KOPT-K1 (cell line): ENCODE results near the gene ANTXR1.

Experiments
- H3K27ac ChIP-seq: fragments of 200-600 bp; sonication (generic); 2 replicates; pipeline ENCODE4 v1.5.1; 2016; ENCODE audit warnings: antibody characterized with exemption, mild to moderate bottlenecking, low read depth, low read length; ENCODE audit not compliant: poor library complexity, severe bottlenecking
- H3K36me3 ChIP-seq: fragments of 200-600 bp; sonication (generic); 2 replicates; pipeline ENCODE4 v1.5.1; 2017; ENCODE audit warnings: antibody characterized with exemption, mild to moderate bottlenecking, low read length, moderate library complexity; ENCODE audit not compliant: insufficient read depth
- H3K9me3 ChIP-seq: fragments of 200-600 bp; sonication (generic); 2 replicates; pipeline ENCODE4 v1.5.1; 2017; ENCODE audit warnings: antibody characterized with exemption, low read length, mild to moderate bottlenecking; ENCODE audit not compliant: insufficient read depth, poor library complexity, severe bottlenecking

ANTXR1 gene

GRCh38 chr2:69132960-69133590 lies 120.1 kb downstream of the ANTXR1 start:
- Histone ChIP-seq H3K36me3 (no peaks in the 10 kb centered on the region), H3K27ac (no peak overlapping the region), H3K9me3 (no peaks in the 10 kb centered on the region)

DNA sequence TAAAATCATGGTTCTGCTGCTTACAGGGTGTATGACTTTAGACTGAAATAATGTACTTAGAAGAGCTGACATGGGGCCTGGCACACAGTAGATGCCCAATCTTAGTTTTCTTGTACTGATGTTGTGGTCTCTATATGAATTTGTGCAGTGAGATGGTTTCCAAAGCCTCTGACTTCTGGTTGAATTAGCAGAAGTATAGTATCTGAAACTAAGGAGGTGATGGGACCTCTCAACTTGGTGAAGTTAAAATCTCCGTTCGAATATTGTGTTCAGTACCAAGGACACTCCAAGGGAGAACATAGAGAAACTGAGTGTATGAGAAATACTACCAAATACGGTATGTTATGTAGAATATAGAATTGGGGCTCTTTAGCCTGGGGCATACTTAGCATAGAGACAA lies 120.9 kb downstream of the ANTXR1 start:
- Histone ChIP-seq H3K9me3 (no peaks in the 10 kb centered on the region), H3K36me3 (no peaks in the 10 kb centered on the region), H3K27ac (no peak overlapping the region)

DNA sequence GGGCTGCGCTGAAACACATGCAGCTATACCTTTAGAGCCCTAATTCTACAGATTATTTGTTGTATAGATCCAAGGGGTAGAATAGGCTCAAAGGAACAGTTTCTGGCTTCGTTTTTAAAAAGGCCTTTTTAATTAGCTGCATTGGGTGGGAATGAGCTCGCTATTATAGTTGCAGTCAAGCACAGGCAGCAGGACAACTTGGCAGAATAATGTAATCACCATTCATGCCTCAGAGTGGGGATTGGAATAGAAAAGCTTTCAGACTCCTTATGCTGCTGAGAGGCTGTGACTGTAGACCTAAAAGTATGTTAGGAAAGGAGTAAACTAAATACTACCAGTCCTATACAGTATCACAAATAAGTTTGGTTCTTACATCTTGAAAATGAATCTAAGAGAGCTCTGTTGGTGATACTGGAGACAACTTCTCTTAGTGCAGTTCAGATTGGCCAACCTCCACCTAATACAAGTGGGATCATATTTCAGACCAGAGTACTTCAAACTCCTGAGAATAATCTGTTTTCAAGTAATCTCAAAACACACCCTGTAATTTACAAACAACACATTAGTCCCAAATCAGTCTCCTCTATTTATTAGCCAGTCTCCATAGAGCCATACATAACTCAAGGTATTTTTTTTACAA lies 121.4 kb downstream of the ANTXR1 start:
- Histone ChIP-seq H3K9me3 (no peaks in the 10 kb centered on the region), H3K27ac (no peak overlapping the region), H3K36me3 (no peaks in the 10 kb centered on the region)

DNA sequence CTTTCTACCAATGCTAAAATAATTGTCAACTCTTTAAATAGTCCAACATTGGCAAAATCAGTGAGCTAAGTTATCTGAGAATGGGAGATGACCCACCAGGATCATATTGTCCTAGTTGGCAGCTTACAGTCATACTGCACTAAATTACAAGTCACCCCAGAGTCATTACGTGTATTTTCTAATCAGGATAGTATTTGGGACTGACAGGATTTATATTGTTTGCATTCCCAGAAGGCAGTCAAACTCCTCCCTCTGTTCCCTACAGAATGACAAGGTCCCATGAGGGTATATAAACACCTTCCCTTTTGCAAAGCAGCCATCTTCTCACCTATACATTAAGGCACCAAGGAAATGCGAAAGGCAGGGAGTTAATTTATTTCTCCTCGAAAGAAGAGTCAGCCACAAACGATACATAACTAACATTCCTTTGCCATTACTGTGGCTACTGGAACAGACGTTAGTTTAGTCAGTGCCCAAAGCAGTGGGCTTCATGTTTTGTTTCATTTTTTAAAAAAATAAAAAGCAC lies 125.3 kb downstream of the ANTXR1 start:
- no peak overlapping the region for H3K27ac ChIP-seq
- no peaks in the 10 kb centered on the region for H3K9me3 ChIP-seq
- H3K36me3 ChIP-seq: no peaks in the 10 kb centered on the region

- no peaks in the 10 kb centered on the region for H3K9me3 ChIP-seq
- no peak overlapping the region for H3K27ac ChIP-seq
- H3K36me3 ChIP-seq: no peaks in the 10 kb centered on the region
Observed at GRCh38 chr2:69138793-69139459, 125.9 kb downstream of the ANTXR1 start.

GRCh38 chr2:69139778-69140670 lies 127.0 kb downstream of the ANTXR1 start:
- no peaks in the 10 kb centered on the region for H3K9me3 ChIP-seq
- no peaks in the 10 kb centered on the region for H3K36me3 ChIP-seq
- no peak overlapping the region for H3K27ac ChIP-seq

GRCh38 chr2:69141061-69141460 lies 128.1 kb downstream of the ANTXR1 start:
- H3K36me3 ChIP-seq: no peaks in the 10 kb centered on the region
- no peaks in the 10 kb centered on the region for H3K9me3 ChIP-seq
- no peak overlapping the region for H3K27ac ChIP-seq

DNA sequence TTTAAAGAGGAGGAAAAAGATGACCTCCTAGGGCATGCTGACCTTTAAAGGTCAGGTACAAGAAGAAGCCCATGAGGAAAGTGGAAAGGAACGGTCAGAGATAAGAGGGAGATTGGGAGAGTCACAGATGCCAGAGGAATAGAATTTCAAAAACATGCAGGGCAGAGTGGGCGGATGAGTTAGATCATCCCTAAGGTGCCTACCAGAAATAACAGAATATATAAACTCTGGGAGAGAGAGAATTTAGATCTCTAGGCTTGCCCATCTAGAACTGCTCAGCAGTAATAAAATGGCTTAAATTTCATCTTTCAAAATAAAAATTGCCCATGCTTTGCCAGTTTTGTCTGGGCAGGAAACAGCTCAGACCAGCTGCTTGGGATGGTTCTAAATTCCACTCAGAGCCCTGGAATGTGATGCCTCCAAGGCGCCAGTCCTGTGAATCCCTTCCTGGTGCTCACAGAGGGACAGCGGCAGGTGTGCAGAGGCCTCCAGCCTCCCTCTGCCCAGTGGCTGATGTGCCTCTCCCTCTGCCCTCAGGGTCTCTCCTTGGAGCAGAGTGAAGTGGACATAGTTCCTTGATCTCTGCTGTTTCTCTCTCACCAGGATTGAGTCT lies 130.9 kb downstream of the ANTXR1 start:
- Histone ChIP-seq H3K36me3 (no peaks in the 10 kb centered on the region), H3K9me3 (no peaks in the 10 kb centered on the region), H3K27ac (no peak overlapping the region)

GRCh38 chr2:69145204-69145603 lies 132.2 kb downstream of the ANTXR1 start:
- no peak overlapping the region for H3K27ac ChIP-seq
- no peaks in the 10 kb centered on the region for H3K36me3 ChIP-seq

DNA sequence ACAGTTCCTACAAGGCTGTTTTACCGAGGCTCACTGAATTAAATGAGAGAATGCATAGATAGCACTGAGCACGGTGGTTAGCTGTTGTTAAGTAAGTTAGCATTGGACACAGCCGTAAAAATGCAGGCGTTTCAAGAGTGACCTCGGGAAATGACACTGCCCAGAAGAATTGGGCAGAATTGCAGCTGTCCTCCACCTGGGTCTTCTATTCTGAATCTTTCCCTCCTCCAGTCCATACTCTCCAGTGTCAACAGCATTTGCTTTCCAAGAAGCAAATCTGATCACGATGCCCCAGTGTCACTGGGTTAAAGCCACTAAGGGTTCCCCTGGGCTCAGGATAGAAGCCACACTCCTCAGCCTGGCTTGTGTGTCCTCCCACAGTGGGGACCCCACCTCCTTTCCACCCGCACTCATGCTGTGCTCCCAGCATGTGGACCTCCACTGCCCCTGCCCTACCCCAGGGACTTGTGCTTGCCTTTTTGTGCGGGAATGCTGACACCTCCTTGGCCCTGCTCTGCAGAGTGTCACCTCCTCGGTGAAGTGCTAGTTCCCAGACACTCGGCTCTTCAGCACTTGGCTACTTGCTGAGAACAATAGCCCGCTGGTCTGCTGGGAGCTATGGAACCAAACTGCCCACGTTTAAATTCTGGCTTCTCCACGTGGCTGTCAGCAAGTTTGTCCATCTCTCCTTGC lies 135.0 kb downstream of the ANTXR1 start:
- no peaks in the 10 kb centered on the region for H3K9me3 ChIP-seq
- no peaks in the 10 kb centered on the region for H3K36me3 ChIP-seq
- H3K27ac ChIP-seq: no peak overlapping the region

More at GRCh38 chr2:69145204-69145603, 132.2 kb downstream of the ANTXR1 start:
- H3K9me3 ChIP-seq: no peaks in the 10 kb centered on the region

DNA sequence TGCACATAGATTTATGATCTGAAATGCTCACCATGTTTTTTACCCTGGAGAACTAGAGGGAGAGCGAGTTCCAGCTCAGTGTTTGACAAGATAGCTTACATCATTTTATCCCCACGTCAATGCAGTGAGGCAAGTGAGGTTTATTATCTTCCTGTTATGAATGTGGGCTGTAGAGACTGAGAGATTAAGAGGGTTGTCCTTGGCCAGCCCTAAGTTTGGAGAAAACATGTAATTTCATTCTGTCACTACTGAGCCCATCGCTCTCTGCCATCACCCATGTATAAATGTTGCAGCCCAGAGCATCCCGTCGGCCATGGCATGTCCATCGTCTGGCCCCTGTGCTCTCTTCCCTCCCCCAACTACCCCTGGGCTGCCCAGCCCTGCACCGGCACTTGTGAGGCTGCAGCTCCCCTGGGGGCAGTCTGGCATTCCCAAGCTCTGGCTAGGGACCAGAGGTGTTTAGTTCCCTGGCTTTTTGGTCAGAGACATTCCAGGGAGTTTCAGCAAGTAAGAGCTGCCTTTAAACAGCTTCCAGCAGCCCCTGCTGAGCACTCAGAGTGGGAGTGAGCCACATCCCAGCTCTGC lies 136.7 kb downstream of the ANTXR1 start:
- no peak overlapping the region for H3K27ac ChIP-seq
- no peaks in the 10 kb centered on the region for H3K36me3 ChIP-seq
- H3K9me3 ChIP-seq: no peaks in the 10 kb centered on the region

GRCh38 chr2:69151931-69152330 lies 139.0 kb downstream of the ANTXR1 start:
- no peaks in the 10 kb centered on the region for H3K9me3 ChIP-seq
- no peaks in the 10 kb centered on the region for H3K36me3 ChIP-seq
- no peak overlapping the region for H3K27ac ChIP-seq

GRCh38 chr2:69152847-69153583 lies 140.0 kb downstream of the ANTXR1 start:
- no peaks in the 10 kb centered on the region for H3K36me3 ChIP-seq
- H3K9me3 ChIP-seq: no peaks in the 10 kb centered on the region
- H3K27ac ChIP-seq: no peak overlapping the region
